Measurements from ENCODE around the gene RUSC1.

Gene RUSC1

DNA sequence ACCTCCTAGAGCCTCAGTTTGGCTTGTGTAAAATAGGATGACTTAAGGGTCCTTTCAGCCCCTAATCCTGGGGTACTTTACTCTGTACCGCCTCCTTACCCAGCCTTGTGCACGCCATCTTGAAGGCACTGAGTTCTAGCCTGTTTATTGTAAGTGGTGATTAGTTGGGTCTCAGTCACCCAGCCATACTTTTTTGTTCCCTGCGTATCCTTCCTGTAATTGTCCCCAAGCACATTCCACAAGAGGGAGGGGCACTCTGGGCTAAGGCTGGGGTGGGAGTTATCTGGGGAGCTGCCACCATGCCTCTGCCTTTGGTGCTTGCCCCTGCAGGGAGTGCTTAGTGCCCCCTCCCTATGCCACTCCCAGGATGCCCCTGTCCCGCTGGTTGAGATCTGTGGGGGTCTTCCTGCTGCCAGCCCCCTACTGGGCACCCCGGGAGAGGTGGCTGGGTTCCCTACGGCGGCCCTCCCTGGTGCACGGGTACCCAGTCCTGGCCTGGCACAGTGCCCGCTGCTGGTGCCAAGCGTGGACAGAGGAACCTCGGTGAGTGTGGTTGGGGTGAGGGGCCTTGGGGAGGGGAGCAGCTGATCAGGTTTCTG is 11.2 kb upstream of the RUSC1 start:
- no peaks in the 10 kb centered on the region for H3K27me3 Mint-ChIP-seq
- peaks cover 27% of the 10 kb centered on the region for H3K4me1 Mint-ChIP-seq
- peak overlapping the region; percentile 93 for H3K27ac Mint-ChIP-seq
- H3K36me3 Mint-ChIP-seq, result peaks cover 12% of the 10 kb centered on the region
- peak overlapping the region; percentile 99 for H3K4me3 Mint-ChIP-seq
- H3K9me3 Mint-ChIP-seq, result no peaks in the 10 kb centered on the region

DNA sequence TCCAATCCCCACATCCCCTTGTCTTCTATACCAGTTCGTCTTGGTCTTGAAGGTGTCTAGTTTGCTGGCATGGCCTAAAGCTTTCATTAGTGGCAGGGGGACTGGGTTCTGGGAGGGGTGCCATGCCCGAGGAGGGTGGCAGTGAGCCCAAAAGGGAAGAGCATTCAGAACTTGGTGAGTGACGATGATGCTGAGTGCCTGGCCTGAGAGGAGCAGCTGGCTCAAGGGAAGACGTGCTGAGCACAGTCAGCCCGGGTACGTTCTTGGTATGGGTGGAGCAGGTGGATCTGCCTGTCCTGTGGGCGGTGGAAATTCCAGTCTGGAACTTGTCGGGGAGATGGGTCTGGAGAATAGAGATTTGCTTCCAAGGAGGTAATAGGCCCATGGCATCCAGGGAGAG is 7.4 kb upstream of the RUSC1 start:
- Mint-ChIP-seq H3K27ac (no peak overlapping the region), H3K4me3 (no peak overlapping the region), H3K36me3 (peaks cover 12% of the 10 kb centered on the region), H3K9me3 (no peaks in the 10 kb centered on the region), H3K4me1 (peaks cover 24% of the 10 kb centered on the region), H3K27me3 (no peaks in the 10 kb centered on the region)

DNA sequence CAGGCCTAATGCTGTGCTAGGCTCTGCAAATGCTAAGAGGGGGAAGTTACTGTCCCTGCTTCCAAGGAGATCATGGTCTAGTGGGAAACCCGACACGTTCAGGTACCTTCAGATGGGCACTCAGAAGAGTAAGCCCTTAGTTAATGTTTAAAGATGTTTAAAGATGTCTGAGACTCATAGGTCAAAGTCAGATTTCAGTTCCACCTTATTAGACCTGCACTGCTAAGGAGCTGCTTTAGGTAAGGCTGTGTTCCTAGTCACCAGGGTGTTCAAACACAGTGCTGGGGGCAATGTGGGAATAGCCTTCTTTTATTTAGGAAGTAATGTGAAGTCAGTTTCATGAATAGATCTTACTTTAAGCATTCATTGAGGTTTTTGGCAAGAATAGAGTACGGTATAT is 3.8 kb upstream of the RUSC1 start:
- Mint-ChIP-seq H3K27me3 (no peaks in the 10 kb centered on the region), H3K36me3 (peaks cover 9% of the 10 kb centered on the region), H3K9me3 (no peaks in the 10 kb centered on the region), H3K4me1 (peaks cover 22% of the 10 kb centered on the region), H3K4me3 (no peak overlapping the region), H3K27ac (no peak overlapping the region)

DNA sequence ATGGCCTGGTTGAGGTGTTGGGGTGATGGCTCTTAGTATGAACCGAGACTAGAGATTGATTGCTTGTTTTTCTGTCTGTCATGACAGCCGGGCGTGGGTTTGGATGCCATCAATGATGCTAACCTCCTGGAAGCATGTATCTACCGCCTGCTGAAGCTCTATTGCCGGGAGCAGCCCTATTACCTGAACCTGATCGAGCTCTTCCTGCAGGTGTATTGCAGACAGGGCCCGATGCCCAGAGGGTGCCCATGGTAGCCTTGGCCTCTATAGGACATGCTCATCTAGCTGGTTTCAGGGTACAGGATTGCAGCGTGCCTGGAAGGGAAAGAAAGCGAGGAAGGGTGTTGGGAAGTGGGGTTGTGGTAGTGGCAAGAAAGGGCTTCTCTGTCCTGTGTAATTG is 2.6 kb upstream of the RUSC1 start:
- Mint-ChIP-seq H3K4me3 (no peak overlapping the region), H3K36me3 (peaks cover 7% of the 10 kb centered on the region), H3K27ac (peak overlapping the region; percentile 21), H3K27me3 (no peaks in the 10 kb centered on the region), H3K9me3 (no peaks in the 10 kb centered on the region), H3K4me1 (peaks cover 28% of the 10 kb centered on the region)

DNA sequence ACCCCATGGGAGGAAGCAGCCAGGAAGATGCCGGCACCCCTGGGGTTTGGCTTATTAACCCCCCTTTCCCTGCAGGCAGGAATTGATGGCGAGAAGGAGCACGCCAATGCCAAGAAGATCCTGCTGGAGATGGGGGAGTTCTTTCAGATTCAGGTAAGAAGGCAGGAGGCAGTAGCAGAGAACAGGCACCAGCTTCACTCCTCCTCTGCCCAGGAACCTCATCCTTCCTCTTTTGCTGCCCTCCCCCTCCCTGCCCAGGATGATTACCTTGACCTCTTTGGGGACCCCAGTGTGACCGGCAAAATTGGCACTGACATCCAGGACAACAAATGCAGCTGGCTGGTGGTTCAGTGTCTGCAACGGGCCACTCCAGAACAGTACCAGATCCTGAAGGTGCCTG is 1.2 kb upstream of the RUSC1 start:
- H3K27ac Mint-ChIP-seq, result no peak overlapping the region
- H3K9me3 Mint-ChIP-seq, result no peaks in the 10 kb centered on the region
- peaks cover 24% of the 10 kb centered on the region for H3K4me1 Mint-ChIP-seq
- H3K27me3 Mint-ChIP-seq, result no peaks in the 10 kb centered on the region
- peaks cover 3% of the 10 kb centered on the region for H3K36me3 Mint-ChIP-seq
- peak overlapping the region; percentile 38 for H3K4me3 Mint-ChIP-seq

- H3K27ac Mint-ChIP-seq, result peak overlapping the region; percentile 52
- peak overlapping the region; percentile 77 for H3K4me3 Mint-ChIP-seq
- H3K27me3 Mint-ChIP-seq, result no peaks in the 10 kb centered on the region
- peaks cover 3% of the 10 kb centered on the region for H3K36me3 Mint-ChIP-seq
- peaks cover 24% of the 10 kb centered on the region for H3K4me1 Mint-ChIP-seq
- H3K9me3 Mint-ChIP-seq, result no peaks in the 10 kb centered on the region
These were observed 442 bp upstream of the RUSC1 start for GRCh38 chr1:155320252-155320651.

DNA sequence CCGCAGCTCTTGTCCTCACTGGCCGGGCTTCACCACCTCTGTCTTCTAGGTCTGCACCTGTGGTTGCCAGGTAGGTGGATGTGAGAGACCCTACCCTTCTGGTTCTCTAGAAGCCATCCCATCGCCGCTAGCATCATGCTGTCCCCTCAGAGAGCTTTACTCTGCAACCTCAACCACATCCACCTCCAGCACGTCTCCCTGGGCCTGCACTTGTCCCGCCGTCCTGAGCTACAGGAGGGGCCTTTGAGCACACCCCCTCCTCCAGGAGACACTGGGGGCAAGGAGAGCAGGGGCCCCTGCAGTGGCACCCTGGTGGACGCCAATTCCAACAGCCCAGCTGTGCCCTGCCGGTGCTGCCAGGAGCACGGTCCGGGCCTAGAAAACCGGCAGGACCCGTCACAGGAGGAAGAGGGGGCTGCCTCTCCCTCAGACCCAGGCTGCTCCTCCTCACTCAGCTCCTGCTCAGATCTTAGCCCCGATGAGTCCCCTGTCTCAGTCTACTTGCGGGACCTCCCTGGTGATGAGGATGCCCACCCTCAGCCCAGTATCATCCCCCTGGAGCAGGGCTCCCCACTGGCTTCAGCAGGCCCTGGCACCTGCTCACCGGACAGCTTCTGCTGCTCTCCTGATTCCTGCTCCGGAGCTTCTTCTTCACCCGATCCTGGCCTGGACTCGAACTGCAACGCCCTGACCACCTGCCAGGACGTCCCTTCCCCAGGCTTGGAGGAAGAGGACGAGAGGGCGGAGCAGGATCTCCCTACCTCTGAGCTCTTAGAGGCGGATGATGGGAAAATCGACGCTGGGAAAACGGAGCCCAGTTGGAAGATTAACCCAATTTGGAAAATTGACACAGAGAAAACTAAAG is 1.2 kb downstream of the RUSC1 start:
- H3K27me3 Mint-ChIP-seq, result no peaks in the 10 kb centered on the region
- H3K4me3 Mint-ChIP-seq, result peak overlapping the region; percentile 77
- peaks cover 31% of the 10 kb centered on the region for H3K4me1 Mint-ChIP-seq
- peak overlapping the region; percentile 41 for H3K27ac Mint-ChIP-seq
- peaks cover 3% of the 10 kb centered on the region for H3K36me3 Mint-ChIP-seq
- H3K9me3 Mint-ChIP-seq, result no peaks in the 10 kb centered on the region

DNA sequence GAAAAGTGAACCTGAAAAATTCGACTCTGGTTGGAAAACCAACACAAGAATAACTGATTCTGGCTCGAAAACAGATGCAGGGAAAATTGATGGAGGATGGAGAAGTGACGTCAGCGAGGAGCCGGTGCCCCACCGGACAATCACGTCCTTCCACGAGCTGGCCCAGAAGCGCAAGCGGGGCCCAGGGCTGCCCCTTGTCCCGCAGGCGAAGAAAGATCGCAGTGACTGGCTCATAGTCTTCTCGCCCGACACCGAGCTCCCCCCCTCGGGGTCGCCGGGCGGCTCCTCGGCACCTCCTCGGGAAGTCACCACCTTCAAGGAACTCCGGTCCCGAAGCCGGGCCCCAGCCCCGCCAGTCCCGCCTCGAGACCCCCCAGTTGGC is 1.9 kb downstream of the RUSC1 start:
- Mint-ChIP-seq H3K4me3 (peak overlapping the region; percentile 77), H3K27me3 (no peaks in the 10 kb centered on the region), H3K36me3 (peaks cover 3% of the 10 kb centered on the region), H3K9me3 (no peaks in the 10 kb centered on the region), H3K27ac (no peak overlapping the region), H3K4me1 (peaks cover 31% of the 10 kb centered on the region)

GRCh38 chr1:155322953-155323728 is 2.4 kb downstream of the RUSC1 start:
- Mint-ChIP-seq H3K36me3 (peaks cover 3% of the 10 kb centered on the region), H3K27ac (no peak overlapping the region), H3K27me3 (no peaks in the 10 kb centered on the region)

GRCh38 chr1:155323729-155324036 is 3.0 kb downstream of the RUSC1 start:
- H3K9me3 Mint-ChIP-seq, result no peaks in the 10 kb centered on the region
- no peaks in the 10 kb centered on the region for H3K27me3 Mint-ChIP-seq
- H3K27ac Mint-ChIP-seq, result no peak overlapping the region
- H3K36me3 Mint-ChIP-seq, result peaks cover 3% of the 10 kb centered on the region
- peaks cover 31% of the 10 kb centered on the region for H3K4me1 Mint-ChIP-seq
- H3K4me3 Mint-ChIP-seq, result peak overlapping the region; percentile 91

More at GRCh38 chr1:155322953-155323728, 2.4 kb downstream of the RUSC1 start:
- H3K4me3 Mint-ChIP-seq, result peak overlapping the region; percentile 91
- peaks cover 31% of the 10 kb centered on the region for H3K4me1 Mint-ChIP-seq
- H3K9me3 Mint-ChIP-seq, result no peaks in the 10 kb centered on the region

DNA sequence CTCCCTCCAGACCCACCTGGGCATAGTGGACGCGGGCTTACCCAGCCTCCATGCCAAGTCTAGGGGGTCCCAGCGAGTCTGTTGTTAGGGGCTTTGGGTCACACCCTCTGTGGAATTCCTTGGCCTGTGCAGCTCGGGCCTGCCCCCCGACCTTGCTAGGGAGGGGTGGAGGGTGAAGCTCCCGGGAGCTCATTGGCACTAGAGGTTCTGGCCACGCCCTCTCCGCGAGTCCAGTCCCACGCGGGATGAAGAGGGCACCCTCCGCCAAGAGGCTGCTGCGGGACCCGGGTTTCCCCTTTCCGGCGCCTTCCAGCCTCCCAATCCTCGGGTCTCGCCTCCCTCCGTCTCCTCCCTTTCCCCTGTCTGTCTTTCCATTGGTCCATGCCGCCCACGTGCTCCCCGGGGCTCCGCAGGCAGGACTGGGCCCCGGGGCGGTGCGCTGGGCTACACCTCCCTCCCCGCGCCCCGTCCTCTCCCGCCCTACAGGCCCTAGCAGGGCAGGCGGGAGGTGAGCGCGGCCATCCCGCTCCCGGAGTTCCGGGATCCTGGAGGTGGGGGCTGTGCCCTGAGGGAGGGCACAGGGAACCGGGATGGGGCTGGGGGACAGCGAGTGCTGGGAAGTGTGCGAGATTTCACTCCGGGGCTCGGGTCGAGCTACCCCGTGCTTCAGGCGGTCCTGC is 3.5 kb downstream of the RUSC1 start:
- Mint-ChIP-seq H3K4me3 (peak overlapping the region; percentile 91), H3K4me1 (peaks cover 31% of the 10 kb centered on the region), H3K27me3 (no peaks in the 10 kb centered on the region), H3K9me3 (no peaks in the 10 kb centered on the region), H3K36me3 (no peaks in the 10 kb centered on the region), H3K27ac (peak overlapping the region; percentile 77)

DNA sequence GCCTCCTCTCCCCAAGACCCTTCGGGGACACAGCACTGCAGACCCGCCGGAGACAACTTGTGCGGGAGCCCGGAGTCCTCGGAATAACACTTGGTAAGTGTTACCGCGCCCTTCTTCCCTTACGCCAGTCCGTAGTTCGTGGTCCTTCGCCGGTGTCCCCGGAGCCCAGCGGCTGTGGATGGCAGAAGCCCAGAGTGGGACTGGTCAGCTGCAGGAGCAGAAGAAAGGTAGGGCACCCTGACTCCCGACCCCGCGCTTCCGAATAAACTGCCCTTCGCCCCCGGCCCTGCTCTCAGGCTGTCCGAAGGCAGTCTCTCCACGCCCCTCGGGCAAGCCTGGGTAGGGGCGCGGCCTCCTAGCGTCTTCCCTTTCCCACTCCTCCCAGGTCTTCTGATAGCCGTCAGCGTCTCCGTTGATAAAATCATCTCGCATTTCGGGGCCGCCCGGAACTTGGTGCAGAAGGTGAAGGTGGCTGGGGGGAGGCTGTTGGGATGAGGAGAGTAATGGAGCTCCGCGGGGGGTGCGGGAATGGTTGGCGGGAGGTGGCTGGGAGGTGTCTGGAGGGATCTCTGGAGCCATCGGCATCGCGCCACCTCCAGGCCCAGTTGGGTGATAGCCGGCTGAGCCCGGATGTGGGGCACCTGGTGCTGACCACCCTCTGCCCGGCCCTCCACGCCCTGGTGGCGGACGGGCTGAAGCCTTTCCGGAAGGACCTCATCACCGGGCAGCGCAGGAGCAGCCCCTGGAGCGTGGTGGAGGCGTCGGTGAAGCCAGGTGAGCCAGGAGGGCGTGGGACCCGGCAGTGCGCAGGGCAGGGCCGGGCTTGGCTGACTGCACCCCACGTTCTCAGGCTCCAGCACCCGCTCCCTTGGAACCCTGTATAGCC is 4.3 kb downstream of the RUSC1 start:
- Mint-ChIP-seq H3K4me3 (peak overlapping the region; percentile 91), H3K36me3 (no peaks in the 10 kb centered on the region), H3K4me1 (peaks cover 29% of the 10 kb centered on the region), H3K27me3 (no peaks in the 10 kb centered on the region), H3K27ac (no peak overlapping the region), H3K9me3 (no peaks in the 10 kb centered on the region)

GRCh38 chr1:155325603-155325893 is 4.9 kb downstream of the RUSC1 start:
- peaks cover 23% of the 10 kb centered on the region for H3K4me1 Mint-ChIP-seq
- H3K9me3 Mint-ChIP-seq, result no peaks in the 10 kb centered on the region

DNA sequence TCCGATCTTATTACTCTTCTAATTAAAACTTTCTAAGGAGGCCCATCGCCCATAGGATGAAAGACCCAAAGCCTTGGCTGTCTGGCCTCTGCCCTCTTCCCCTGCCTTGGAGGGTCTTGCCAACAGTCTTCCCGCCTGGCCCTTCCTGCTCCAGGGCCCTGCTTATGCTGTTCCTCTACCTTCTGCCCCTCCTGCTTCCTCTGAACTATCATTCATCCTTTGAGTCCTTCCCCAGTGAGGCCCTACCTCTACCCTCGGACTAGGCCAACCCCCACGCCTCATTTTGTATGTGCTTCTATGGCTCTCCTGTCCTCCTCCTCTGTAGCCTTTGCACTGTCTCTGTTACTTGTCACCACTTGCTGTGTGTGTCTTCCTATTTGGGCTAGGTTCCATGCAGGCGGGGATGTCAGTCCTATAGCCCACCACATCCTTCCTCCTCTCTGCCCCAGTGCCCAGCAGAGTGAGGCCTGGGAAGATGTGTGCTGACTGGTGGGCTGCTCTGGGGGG is 5.4 kb downstream of the RUSC1 start:
- Mint-ChIP-seq H3K4me1 (peaks cover 18% of the 10 kb centered on the region), H3K9me3 (no peaks in the 10 kb centered on the region), H3K27me3 (no peaks in the 10 kb centered on the region), H3K36me3 (peaks cover 2% of the 10 kb centered on the region), H3K4me3 (peak overlapping the region; percentile 76), H3K27ac (peak overlapping the region; percentile 52)

More at GRCh38 chr1:155325603-155325893, 4.9 kb downstream of the RUSC1 start:
- H3K4me3 Mint-ChIP-seq, result peak overlapping the region; percentile 76
- no peaks in the 10 kb centered on the region for H3K36me3 Mint-ChIP-seq
- no peaks in the 10 kb centered on the region for H3K27me3 Mint-ChIP-seq
- no peak overlapping the region for H3K27ac Mint-ChIP-seq

GRCh38 chr1:155326631-155327037 is 5.9 kb downstream of the RUSC1 start:
- no peaks in the 10 kb centered on the region for H3K9me3 Mint-ChIP-seq
- H3K4me3 Mint-ChIP-seq, result no peak overlapping the region
- no peaks in the 10 kb centered on the region for H3K27me3 Mint-ChIP-seq
- H3K27ac Mint-ChIP-seq, result no peak overlapping the region
- peaks cover 14% of the 10 kb centered on the region for H3K4me1 Mint-ChIP-seq
- peaks cover 2% of the 10 kb centered on the region for H3K36me3 Mint-ChIP-seq

Measured in activated naive CD4-positive, alpha-beta T cell treated with anti-CD3 and anti-CD28 coated beads, Interleukin-2, amount 50 U/mL, for 24 hours (primary cell).